WI38 (cell line): ENCODE data around the gene GCA.
A peak's percentile ranks its signal among the peaks of the same experiment; 100 is the strongest.

ENCODE experiments used
- H3K4me3 ChIP-seq: 2 replicates; pipeline ENCODE4 v1.5.1; 2011; ENCODE audit warnings: low read depth, mild to moderate bottlenecking, control low read depth, low read length
- CTCF ChIP-seq: IDR thresholded peaks from 2 replicates; pipeline ENCODE4 v1.5.1; 2012; ENCODE audit warnings: low read depth, mild to moderate bottlenecking, control low read depth, low read length

Gene GCA

GRCh38 chr2:162343824-162344616 is at the start of gene GCA:
Gene GCA, plus strand, starts transcription at chr2:162344132. Its CDS starts 117 bp downstream, at chr2:162344249.
- H3K4me3 ChIP-seq: peak within 1 kb of the TSS; percentile 78
- TF ChIP-seq CTCF: no peak

GRCh38 chr2:162295009-162295408 is 48.9 kb upstream of the GCA start:
- no peak overlapping the region for H3K4me3 ChIP-seq
- TF ChIP-seq CTCF: no peak

GRCh38 chr2:162297925-162298552 is 45.9 kb upstream of the GCA start:
- H3K4me3 ChIP-seq: no peak overlapping the region
- peak; percentile 41 for TF ChIP-seq CTCF

- TF ChIP-seq CTCF: no peak
- H3K4me3 ChIP-seq: no peak overlapping the region
Measured at GRCh38 chr2:162298669-162299335, 45.1 kb upstream of the GCA start.

- no peak overlapping the region for H3K4me3 ChIP-seq
- no peak for TF ChIP-seq CTCF
Measured at GRCh38 chr2:162300266-162300665, 43.7 kb upstream of the GCA start.

- TF ChIP-seq CTCF: peak; percentile 53; the same call in 1 of the 2 replicates
- no peak overlapping the region for H3K4me3 ChIP-seq
Measured at GRCh38 chr2:162301151-162301804, 42.7 kb upstream of the GCA start.
